ENCODE data around the gene GMDS. TPM values are rescaled to one million over a fixed set of nuclear protein-coding genes. Genes with fewer than 3 reads are reported as not detected.

GMDS gene
- total RNA-seq, 4 donors from 2014 or later: 3.4 to 7.2 (median 4.6) TPM

DNA sequence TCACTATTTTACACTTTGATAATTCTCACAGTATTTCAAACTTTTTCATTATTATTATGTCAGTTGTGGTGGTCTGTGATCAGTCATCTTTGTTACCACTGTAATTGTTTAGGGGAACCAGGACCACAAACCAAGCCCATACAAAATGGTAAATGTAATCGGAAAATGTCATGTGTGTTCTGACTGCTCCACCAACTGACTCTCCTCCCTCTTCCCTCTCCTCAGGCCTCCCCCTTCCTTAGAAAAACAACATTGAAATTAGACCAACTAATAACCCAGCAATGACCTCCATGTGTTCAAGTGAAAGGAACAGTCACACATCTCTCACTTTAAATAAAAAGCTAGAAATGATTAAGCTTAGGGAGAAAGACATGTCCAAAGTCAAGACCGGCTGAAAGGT is 63.8 kb downstream of the GMDS start:
- no peak overlapping the region for H3K27ac ChIP-seq
- H3K4me3 ChIP-seq: no peak overlapping the region
- intact Hi-C loops (cut with DNase I; ENCODE audit: low total_unique reads) (no loop called here), in situ Hi-C loops (cut with MboI; ENCODE audit: low sequenced_read_pairs in 4 of 4) (loop anchor here in 2 of 4 donors (25.0 kb wide), 1 partner anchor 594 kb away; no protein-coding TSS in a partner anchor)
- ATAC-seq (no peak), DNase-seq (no peak)
- H3K27me3 ChIP-seq: no peaks in the 10 kb centered on the region
- H3K4me1 ChIP-seq: no peaks in the 10 kb centered on the region
- TF ChIP-seq, protein P1, sequence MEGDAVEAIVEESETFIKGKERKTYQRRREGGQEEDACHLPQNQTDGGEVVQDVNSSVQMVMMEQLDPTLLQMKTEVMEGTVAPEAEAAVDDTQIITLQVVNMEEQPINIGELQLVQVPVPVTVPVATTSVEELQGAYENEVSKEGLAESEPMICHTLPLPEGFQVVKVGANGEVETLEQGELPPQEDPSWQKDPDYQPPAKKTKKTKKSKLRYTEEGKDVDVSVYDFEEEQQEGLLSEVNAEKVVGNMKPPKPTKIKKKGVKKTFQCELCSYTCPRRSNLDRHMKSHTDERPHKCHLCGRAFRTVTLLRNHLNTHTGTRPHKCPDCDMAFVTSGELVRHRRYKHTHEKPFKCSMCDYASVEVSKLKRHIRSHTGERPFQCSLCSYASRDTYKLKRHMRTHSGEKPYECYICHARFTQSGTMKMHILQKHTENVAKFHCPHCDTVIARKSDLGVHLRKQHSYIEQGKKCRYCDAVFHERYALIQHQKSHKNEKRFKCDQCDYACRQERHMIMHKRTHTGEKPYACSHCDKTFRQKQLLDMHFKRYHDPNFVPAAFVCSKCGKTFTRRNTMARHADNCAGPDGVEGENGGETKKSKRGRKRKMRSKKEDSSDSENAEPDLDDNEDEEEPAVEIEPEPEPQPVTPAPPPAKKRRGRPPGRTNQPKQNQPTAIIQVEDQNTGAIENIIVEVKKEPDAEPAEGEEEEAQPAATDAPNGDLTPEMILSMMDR (IDR thresholded peaks at IDR 0.05 in 4 of 5, conservative IDR thresholded peaks at IDR 0.05 in 1 of 5): no peak
- no peak for TF ChIP-seq POLR2A (IDR thresholded peaks at IDR 0.05)
- no peaks in the 10 kb centered on the region for H3K36me3 ChIP-seq
- H3K9me3 ChIP-seq: no peaks in the 10 kb centered on the region

DNA sequence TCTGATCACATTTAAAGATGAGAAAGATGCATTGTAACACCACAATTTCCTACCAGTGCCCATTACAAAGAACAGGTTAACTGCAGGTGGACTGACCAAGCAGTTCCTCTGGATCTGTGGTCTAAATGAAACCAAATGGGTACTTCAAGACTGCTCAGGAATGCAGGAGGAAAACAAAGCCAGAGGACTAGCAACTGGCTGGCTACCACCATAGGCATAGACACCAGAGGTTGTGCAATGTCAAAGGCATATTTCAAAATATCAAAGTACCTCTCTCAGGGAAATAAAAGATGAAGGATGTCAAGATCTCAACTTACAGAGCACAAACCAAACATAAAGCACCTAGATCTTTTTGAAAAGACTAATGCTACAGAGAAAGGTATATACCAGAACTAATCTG is 65.5 kb downstream of the GMDS start:
- Histone ChIP-seq H3K36me3 (no peaks in the 10 kb centered on the region), H3K27ac (no peak overlapping the region), H3K9me3 (no peaks in the 10 kb centered on the region), H3K4me3 (no peak overlapping the region), H3K4me1 (no peaks in the 10 kb centered on the region), H3K27me3 (no peaks in the 10 kb centered on the region)
- DNase-seq: no peak
- TF ChIP-seq, protein P1 (IDR thresholded peaks at IDR 0.05 in 4 of 5, conservative IDR thresholded peaks at IDR 0.05 in 1 of 5): no peak
- no peak for TF ChIP-seq POLR2A (IDR thresholded peaks at IDR 0.05)
- peak in 1 of 2 donors; percentile 30 for ATAC-seq
- intact Hi-C loops (cut with DNase I; ENCODE audit: low total_unique reads): no loop called here
- in situ Hi-C loops (cut with MboI; ENCODE audit: low sequenced_read_pairs in 4 of 4): loop anchor here in 2 of 4 donors (25.0 kb wide), 1 partner anchor 593 kb away; no protein-coding TSS in a partner anchor

DNA sequence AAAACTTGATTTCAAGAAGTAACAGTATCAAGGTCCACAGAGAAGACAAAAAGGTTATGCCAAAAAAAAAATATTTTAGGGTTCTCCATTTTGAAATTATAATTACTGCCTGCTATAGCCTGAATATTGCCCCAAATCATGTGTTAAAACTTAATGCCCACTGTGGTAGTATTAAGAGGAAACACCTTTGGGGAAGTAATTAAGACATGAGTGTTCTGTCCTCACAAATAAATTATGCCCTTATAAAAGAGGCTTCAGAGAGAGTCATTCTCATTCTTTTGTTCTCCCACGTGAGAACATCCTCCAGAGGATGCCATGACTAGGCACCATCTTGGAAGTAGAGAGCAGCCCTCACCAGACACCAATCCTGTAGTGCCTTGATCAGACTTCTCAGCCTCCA is 66.2 kb downstream of the GMDS start:
- DNase-seq: no peak
- Histone ChIP-seq H3K36me3 (no peaks in the 10 kb centered on the region), H3K27ac (no peak overlapping the region), H3K4me3 (no peak overlapping the region), H3K9me3 (no peaks in the 10 kb centered on the region), H3K4me1 (no peaks in the 10 kb centered on the region), H3K27me3 (no peaks in the 10 kb centered on the region)
- no peak for ATAC-seq
- TF ChIP-seq POLR2A (IDR thresholded peaks at IDR 0.05): no peak
- TF ChIP-seq, protein P1 (IDR thresholded peaks at IDR 0.05 in 4 of 5, conservative IDR thresholded peaks at IDR 0.05 in 1 of 5): no peak
- in situ Hi-C loops (cut with MboI; ENCODE audit: low sequenced_read_pairs in 4 of 4): loop anchor here in 2 of 4 donors (25.0 kb wide), 1 partner anchor 592 kb away; no protein-coding TSS in a partner anchor
- intact Hi-C loops (cut with DNase I; ENCODE audit: low total_unique reads): no loop called here

- no peak overlapping the region for H3K4me3 ChIP-seq
- intact Hi-C loops (cut with DNase I; ENCODE audit: low total_unique reads): no loop called here
- ATAC-seq (no peak), DNase-seq (no peak)
- H3K27me3 ChIP-seq: no peaks in the 10 kb centered on the region
- H3K4me1 ChIP-seq: no peaks in the 10 kb centered on the region
- H3K27ac ChIP-seq: no peak overlapping the region
- no peak for TF ChIP-seq POLR2A (IDR thresholded peaks at IDR 0.05)
- TF ChIP-seq, protein P1 (IDR thresholded peaks at IDR 0.05 in 4 of 5, conservative IDR thresholded peaks at IDR 0.05 in 1 of 5): no peak
- in situ Hi-C loops (cut with MboI; ENCODE audit: low sequenced_read_pairs in 4 of 4): loop anchor here in 2 of 4 donors (25.0 kb wide), 1 partner anchor 591 kb away; no protein-coding TSS in a partner anchor
- no peaks in the 10 kb centered on the region for H3K36me3 ChIP-seq
- no peaks in the 10 kb centered on the region for H3K9me3 ChIP-seq
Observed at GRCh38 chr6:2178125-2178524, 67.3 kb downstream of the GMDS start.

DNA sequence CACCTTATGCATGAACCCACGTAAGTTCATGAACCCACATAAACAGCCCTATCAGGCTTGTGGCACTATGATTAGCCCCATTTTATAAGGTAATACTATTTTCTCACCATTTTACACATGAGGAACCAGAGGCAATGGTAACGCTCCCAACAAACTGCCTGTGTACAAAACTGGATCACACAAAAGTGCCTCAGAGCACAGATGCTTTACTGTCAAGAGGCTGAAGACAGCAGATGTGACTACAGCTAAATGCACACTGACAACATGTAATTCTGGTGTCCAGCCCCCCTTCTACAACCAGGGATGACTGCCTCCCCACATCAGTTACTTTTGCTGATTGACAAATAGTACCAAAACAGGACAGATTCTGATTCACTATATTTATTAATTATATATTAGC is 69.6 kb downstream of the GMDS start:
- intact Hi-C loops (cut with DNase I; ENCODE audit: low total_unique reads): no loop called here
- Histone ChIP-seq H3K4me1 (no peaks in the 10 kb centered on the region), H3K27ac (no peak overlapping the region), H3K36me3 (no peaks in the 10 kb centered on the region), H3K4me3 (no peak overlapping the region), H3K9me3 (no peaks in the 10 kb centered on the region), H3K27me3 (no peaks in the 10 kb centered on the region)
- TF ChIP-seq, protein P1 (IDR thresholded peaks at IDR 0.05 in 4 of 5, conservative IDR thresholded peaks at IDR 0.05 in 1 of 5): no peak
- TF ChIP-seq POLR2A (IDR thresholded peaks at IDR 0.05): no peak
- ATAC-seq (no peak), DNase-seq (no peak)
- in situ Hi-C loops (cut with MboI; ENCODE audit: low sequenced_read_pairs in 4 of 4): loop anchor here in 2 of 4 donors (25.0 kb wide), 1 partner anchor 589 kb away; no protein-coding TSS in a partner anchor

All from gastrocnemius medialis (tissue), 4 donors.